Neuronal stem cell (in vitro differentiated cells): ENCODE results near the gene GPR171.

Experiments
- DNase-seq: peaks from one replicate; pipeline ENCODE4 v3.0.0-alpha.2; 2013; ENCODE audit warnings: low spot score
- H2AFZ ChIP-seq: one replicate; pipeline ENCODE4 v1.6.1; 2013; ENCODE audit warnings: mild to moderate bottlenecking, low read length, inconsistent platforms
- H2AK5ac ChIP-seq: 2 replicates; pipeline ENCODE4 v1.6.1; 2013; ENCODE audit warnings: low read depth, mild to moderate bottlenecking, inconsistent platforms, low read length, moderate library complexity, mixed read lengths
- H2BK120ac ChIP-seq: 2 replicates; pipeline ENCODE4 v1.6.1; 2013; ENCODE audit warnings: low read depth, mild to moderate bottlenecking, inconsistent platforms, low read length, moderate library complexity, mixed read lengths
- H2BK12ac ChIP-seq: one replicate; pipeline ENCODE4 v1.6.1; 2013; ENCODE audit warnings: low read length, inconsistent platforms
- H2BK15ac ChIP-seq: 2 replicates; pipeline ENCODE4 v1.6.1; 2013; ENCODE audit warnings: mild to moderate bottlenecking, low read length, inconsistent platforms, mixed read lengths
- H2BK5ac ChIP-seq: one replicate; pipeline ENCODE4 v1.6.1; 2013; ENCODE audit warnings: inconsistent platforms, mild to moderate bottlenecking, low read length, moderate library complexity
- H3K14ac ChIP-seq: one replicate; pipeline ENCODE4 v1.6.1; 2013; ENCODE audit warnings: low read length, inconsistent platforms
- H3K18ac ChIP-seq: 2 replicates; pipeline ENCODE4 v1.6.1; 2013; ENCODE audit warnings: low read length, inconsistent platforms
- H3K23ac ChIP-seq: 2 replicates; pipeline ENCODE4 v1.6.1; 2013; ENCODE audit warnings: low read depth, mild to moderate bottlenecking, mixed read lengths, low read length, inconsistent platforms; ENCODE audit not compliant: poor library complexity
- H3K27ac ChIP-seq: replicated peaks from 3 replicates; pipeline ENCODE4 v1.5.1; 2013; ENCODE audit warnings: low read length, inconsistent platforms
- H3K27me3 ChIP-seq, 3 experiments: 2 replicates each; pipeline ENCODE4 v1.6.1; 2013; ENCODE audit warnings: low read length in 3 of 3, mild to moderate bottlenecking in 2 of 3, inconsistent platforms in 1 of 3, low read depth in 1 of 3, mixed read lengths in 1 of 3, moderate library complexity in 1 of 3; ENCODE audit not compliant: control insufficient read depth in 3 of 3, insufficient read depth in 3 of 3
- H3K36me3 ChIP-seq, 2 donors: replicated peaks in 1 of 2; 2 replicates each; pipeline ENCODE4 v1.6.1; 2013; ENCODE audit warnings: low read length in 2 of 2; ENCODE audit not compliant: control insufficient read depth in 2 of 2, insufficient read depth in 2 of 2
- H3K4ac ChIP-seq: 2 replicates; pipeline ENCODE4 v1.6.1; 2013; ENCODE audit warnings: inconsistent platforms, mild to moderate bottlenecking, low read length, moderate library complexity
- H3K4me1 ChIP-seq, 2 donors: 1 replicate in 1 of 2; 2 replicates in 1 of 2; pipeline ENCODE4 v1.6.1; 2013; ENCODE audit warnings: low read length in 2 of 2, low read depth in 1 of 2; ENCODE audit not compliant: control insufficient read depth in 2 of 2, insufficient read depth in 1 of 2
- H3K4me2 ChIP-seq: one replicate; pipeline ENCODE4 v1.6.1; 2013; ENCODE audit warnings: mild to moderate bottlenecking, low read length, inconsistent platforms; ENCODE audit not compliant: insufficient read depth, poor library complexity, severe bottlenecking
- H3K4me3 ChIP-seq, 2 donors: 2 replicates each; pipeline ENCODE4 v1.5.1; 2013; ENCODE audit warnings: low read length in 2 of 2, mild to moderate bottlenecking in 2 of 2, inconsistent platforms in 1 of 2, moderate library complexity in 1 of 2
- H3K79me1 ChIP-seq: one replicate; pipeline ENCODE4 v1.6.1; 2013; ENCODE audit warnings: low read depth, mild to moderate bottlenecking, inconsistent platforms, low read length, moderate library complexity
- H3K9ac ChIP-seq: one replicate; pipeline ENCODE4 v1.6.1; 2013; ENCODE audit warnings: mild to moderate bottlenecking, low read depth, low read length, inconsistent platforms; ENCODE audit not compliant: poor library complexity
- H3K9me3 ChIP-seq, 2 donors: replicated peaks in 1 of 2; 2 replicates each; pipeline versions ENCODE3 to v1.6.1; 2013; ENCODE audit warnings: low read length in 2 of 2, mild to moderate bottlenecking in 2 of 2, inconsistent platforms in 1 of 2, low read depth in 1 of 2, mixed read lengths in 1 of 2, moderate library complexity in 1 of 2; ENCODE audit not compliant: control insufficient read depth in 2 of 2, insufficient read depth in 1 of 2
- H4K8ac ChIP-seq: one replicate; pipeline ENCODE4 v1.6.1; 2013; ENCODE audit warnings: low read depth, mild to moderate bottlenecking, inconsistent platforms, low read length, moderate library complexity
- H4K91ac ChIP-seq: one replicate; pipeline ENCODE4 v1.6.1; 2013; ENCODE audit warnings: low read length, low read depth, mild to moderate bottlenecking, inconsistent platforms; ENCODE audit not compliant: poor library complexity
- WGBS, 2 donors: extraction: QIAGEN DNeasy Blood & Tissue Kit; methylation state at CpG; one replicate each; pipeline ENCODE4 v1.1.7; 2013; ENCODE audit warnings: missing lambda C conversion rate in 2 of 2, mixed read lengths in 1 of 2; ENCODE audit not compliant: insufficient read length in 2 of 2, insufficient replicate concordance in 1 of 2; ENCODE audit errors: extremely low coverage in 2 of 2; 5-methylcytosine and 5-hydroxymethylcytosine counted together

GPR171 gene

GRCh38 chr3:151206201-151206600 lies 3.2 kb upstream of the GPR171 start:
- Histone ChIP-seq H3K4me2 (no peak overlapping the region), H3K4me1 (peaks cover 0 to 4% of the 10 kb centered on the region in 2 donors), H3K9me3 (no peaks in the 10 kb centered on the region), H3K23ac (no peak overlapping the region), H2BK5ac (no peak overlapping the region), H2AFZ (no peak overlapping the region), H2BK120ac (no peak overlapping the region), H3K79me1 (no peaks in the 10 kb centered on the region), H2BK12ac (no peak overlapping the region), H4K8ac (no peak overlapping the region), H3K27me3 (no peaks in the 10 kb centered on the region), H2AK5ac (no peak overlapping the region), H3K9ac (no peak overlapping the region), H3K4ac (no peak overlapping the region), H4K91ac (no peak overlapping the region), H3K18ac (no peak overlapping the region), H3K4me3 (no peak overlapping the region), H3K27ac (no peak overlapping the region), H3K14ac (no peak overlapping the region), H2BK15ac (no peak overlapping the region), H3K36me3 (no peaks in the 10 kb centered on the region)
- no peak for DNase-seq
- no CpG with 5 or more reads among the region's 3 CpGs for WGBS, 2 donors

GRCh38 chr3:151205482-151205881 lies 2.5 kb upstream of the GPR171 start:
- Histone ChIP-seq H3K79me1 (no peaks in the 10 kb centered on the region), H4K8ac (no peak overlapping the region), H3K9me3 (no peaks in the 10 kb centered on the region), H4K91ac (no peak overlapping the region), H3K4me3 (no peak overlapping the region), H3K27me3 (no peaks in the 10 kb centered on the region), H3K14ac (no peak overlapping the region), H3K27ac (no peak overlapping the region), H2BK120ac (no peak overlapping the region), H2AK5ac (no peak overlapping the region), H3K4ac (no peak overlapping the region), H2BK15ac (no peak overlapping the region), H3K18ac (no peak overlapping the region), H3K4me2 (no peak overlapping the region), H3K23ac (no peak overlapping the region), H3K4me1 (peaks cover 0 to 2% of the 10 kb centered on the region in 2 donors), H2AFZ (no peak overlapping the region), H3K36me3 (no peaks in the 10 kb centered on the region), H3K9ac (no peak overlapping the region), H2BK5ac (no peak overlapping the region), H2BK12ac (no peak overlapping the region)
- no CpG with 5 or more reads among the region's 6 CpGs for WGBS, 2 donors
- DNase-seq: no peak

- Histone ChIP-seq H4K8ac (no peak overlapping the region), H2AK5ac (no peak overlapping the region), H3K14ac (no peak overlapping the region), H3K4me3 (no peak overlapping the region), H3K9me3 (no peaks in the 10 kb centered on the region), H3K23ac (no peak overlapping the region), H3K4ac (no peak overlapping the region), H3K79me1 (no peaks in the 10 kb centered on the region), H3K27me3 (no peaks in the 10 kb centered on the region), H3K4me1 (peaks cover 0 to 2% of the 10 kb centered on the region in 2 donors), H2BK15ac (no peak overlapping the region), H2BK12ac (no peak overlapping the region), H2BK5ac (no peak overlapping the region), H2BK120ac (no peak overlapping the region), H2AFZ (no peak overlapping the region), H3K4me2 (no peak overlapping the region), H4K91ac (no peak overlapping the region), H3K36me3 (no peaks in the 10 kb centered on the region), H3K9ac (no peak overlapping the region), H3K18ac (no peak overlapping the region), H3K27ac (no peak overlapping the region)
- WGBS, 2 donors: no CpG with 5 or more reads among the region's 3 CpGs
- DNase-seq: no peak
Observed at GRCh38 chr3:151204530-151205402, 1.8 kb upstream of the GPR171 start.

GRCh38 chr3:151201051-151201730 lies 1.8 kb downstream of the GPR171 start:
- no peak overlapping the region for H2BK5ac ChIP-seq
- no peak overlapping the region for H3K27ac ChIP-seq
- peaks cover 2 to 3% of the 10 kb centered on the region in 2 donors for H3K4me1 ChIP-seq
- H2AK5ac ChIP-seq: no peak overlapping the region
- no peak overlapping the region for H3K9ac ChIP-seq
- H2AFZ ChIP-seq: no peak overlapping the region
- no peak overlapping the region for H3K18ac ChIP-seq
- DNase-seq: no peak
- no peak overlapping the region for H2BK12ac ChIP-seq
- no peak overlapping the region for H2BK120ac ChIP-seq
- 100% methylated on average over 1 of the region's 7 CpGs; no CpG with 5 or more reads in 1 of the 2 donors for WGBS, 2 donors
- no peak overlapping the region for H3K23ac ChIP-seq
- H3K14ac ChIP-seq: no peak overlapping the region
- H3K4ac ChIP-seq: no peak overlapping the region
- H3K4me2 ChIP-seq: no peak overlapping the region
- no peaks in the 10 kb centered on the region for H3K79me1 ChIP-seq
- H3K27me3 ChIP-seq: no peaks in the 10 kb centered on the region
- no peak overlapping the region for H2BK15ac ChIP-seq
- peaks cover 3 to 4% of the 10 kb centered on the region in 2 donors for H3K36me3 ChIP-seq
- no peaks in the 10 kb centered on the region for H3K9me3 ChIP-seq
- H3K4me3 ChIP-seq: no peak overlapping the region
- H4K91ac ChIP-seq: no peak overlapping the region
- no peak overlapping the region for H4K8ac ChIP-seq
